ENCODE measurements around the gene AKAP11.

DNA sequence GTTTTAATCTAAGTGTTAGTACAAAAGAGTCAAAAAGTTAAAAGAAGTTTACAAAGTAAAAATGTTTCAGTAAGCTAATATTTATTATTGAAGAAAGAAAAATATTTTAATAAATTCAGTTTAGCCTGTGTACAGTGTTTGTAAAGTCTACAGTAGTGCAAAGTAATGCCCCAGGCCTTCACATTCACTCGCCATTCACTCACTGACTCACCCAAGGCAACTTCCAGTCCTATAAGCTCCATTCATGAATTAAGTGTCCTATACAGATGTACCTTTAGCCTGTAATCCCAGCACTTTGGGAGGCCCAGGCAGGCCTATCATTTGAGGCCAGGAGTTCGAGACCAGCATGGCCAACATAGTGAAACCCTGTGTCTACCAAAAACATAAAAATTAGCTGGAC lies 24.1 kb upstream of the AKAP11 start:
- TF ChIP-seq CTCF (IDR thresholded peaks at IDR 0.05; ENCODE audit: low read depth, low read length) = no peak
- no peak for TF ChIP-seq MYC (IDR thresholded peaks at IDR 0.05; ENCODE audit: low read depth, low read length)
- TF ChIP-seq MAX (IDR thresholded peaks at IDR 0.05; ENCODE audit: low read depth, low read length) = no peak
- TF ChIP-seq POLR2A (IDR thresholded peaks at IDR 0.05; ENCODE audit: extremely low read depth, insufficient read length) = no peak
